ENCODE results near the gene SEC22A.

SEC22A gene

GRCh38 chr3:123287962-123288302 is 86.2 kb downstream of the SEC22A start:
- no peak for DNase-seq (ENCODE audit: low read depth in 2 of 2)

GRCh38 chr3:123289391-123290106 is 87.8 kb downstream of the SEC22A start:
- DNase-seq (ENCODE audit: low read depth in 2 of 2), result no peak

- no peak for DNase-seq (ENCODE audit: low read depth in 2 of 2)
Observed at GRCh38 chr3:123290107-123290930, 88.6 kb downstream of the SEC22A start.

- DNase-seq (ENCODE audit: low read depth in 2 of 2), result no peak
Observed at GRCh38 chr3:123290962-123291361, 89.2 kb downstream of the SEC22A start.

GRCh38 chr3:123291404-123291803 is 89.7 kb downstream of the SEC22A start:
- DNase-seq (ENCODE audit: low read depth in 2 of 2), result no peak

- DNase-seq (ENCODE audit: low read depth in 2 of 2), result no peak
Observed at GRCh38 chr3:123292321-123293310, 90.9 kb downstream of the SEC22A start.

- DNase-seq (ENCODE audit: low read depth in 2 of 2), result no peak
Observed at GRCh38 chr3:123294296-123294938, 92.7 kb downstream of the SEC22A start.

- DNase-seq (ENCODE audit: low read depth in 2 of 2), result no peak
Observed at GRCh38 chr3:123295171-123295900, 93.6 kb downstream of the SEC22A start.

GRCh38 chr3:123295901-123296250 is 94.1 kb downstream of the SEC22A start:
- DNase-seq (ENCODE audit: low read depth in 2 of 2), result no peak

GRCh38 chr3:123296261-123296660 is 94.5 kb downstream of the SEC22A start:
- DNase-seq (ENCODE audit: low read depth in 2 of 2), result no peak

GRCh38 chr3:123296836-123297626 is 95.3 kb downstream of the SEC22A start:
- DNase-seq (ENCODE audit: low read depth in 2 of 2), result no peak

GRCh38 chr3:123297627-123297899 is 95.8 kb downstream of the SEC22A start:
- no peak for DNase-seq (ENCODE audit: low read depth in 2 of 2)

GRCh38 chr3:123298903-123299302 is 97.2 kb downstream of the SEC22A start:
- no peak for DNase-seq (ENCODE audit: low read depth in 2 of 2)

GRCh38 chr3:123299581-123299980 is 97.8 kb downstream of the SEC22A start:
- DNase-seq (ENCODE audit: low read depth in 2 of 2), result no peak

GRCh38 chr3:123300056-123300455 is 98.3 kb downstream of the SEC22A start:
- no peak for DNase-seq (ENCODE audit: low read depth in 2 of 2)

GRCh38 chr3:123300583-123300982 is 98.8 kb downstream of the SEC22A start:
- no peak for DNase-seq (ENCODE audit: low read depth in 2 of 2)

GRCh38 chr3:123301331-123302184 is 99.8 kb downstream of the SEC22A start:
- no peak for DNase-seq (ENCODE audit: low read depth in 2 of 2)

- no peak for DNase-seq (ENCODE audit: low read depth in 2 of 2)
Observed at GRCh38 chr3:123302961-123303360, 101.2 kb downstream of the SEC22A start.

- DNase-seq (ENCODE audit: low read depth in 2 of 2), result no peak
Observed at GRCh38 chr3:123303976-123304560, 102.3 kb downstream of the SEC22A start.
